ENCODE results near the gene YEATS2. TPM values are rescaled to one million over a fixed set of nuclear protein-coding genes. Genes with fewer than 3 reads are reported as not detected.

YEATS2 gene
- polyA plus RNA-seq, 1 donor (not counting 4 experiments of a cell fraction or from before 2014, with no cell fraction given), result 21.7 TPM

GRCh38 chr3:183779896-183780465 is 82.4 kb downstream of the YEATS2 start:
- Histone ChIP-seq H3K27ac (ENCODE audit: control insufficient read depth, insufficient read depth, low read length) (no peak overlapping the region), H3K9me1 (ENCODE audit: control insufficient read depth, extremely low read depth, insufficient read depth, low read length) (no peaks in the 10 kb centered on the region), H3K4me1 (ENCODE audit: control insufficient read depth, extremely low read depth, insufficient read depth, low read length) (no peaks in the 10 kb centered on the region), H3K27me3 (ENCODE audit: control insufficient read depth, extremely low read depth, insufficient read depth, low read length) (no peaks in the 10 kb centered on the region), H3K79me2 (ENCODE audit: control insufficient read depth, insufficient read depth, low read length) (no peaks in the 10 kb centered on the region), H3K9me3 (ENCODE audit: control insufficient read depth, low read depth, low read length) (no peaks in the 10 kb centered on the region), H3K4me3 (ENCODE audit: control insufficient read depth in 2 of 3, extremely low read depth in 1 of 3, insufficient read depth in 2 of 3, low read depth in 1 of 3, low read length in 3 of 3) (no peak overlapping the region), H3K36me3 (ENCODE audit: control insufficient read depth in 2 of 2, extremely low read depth in 1 of 2, insufficient read depth in 2 of 2, low read length in 2 of 2) (peaks cover 19 to 22% of the 10 kb centered on the region in 2 experiments), H3K9ac (ENCODE audit: control insufficient read depth, extremely low read depth, insufficient read depth, low read length) (no peak overlapping the region), H4K20me1 (ENCODE audit: control insufficient read depth, extremely low read depth, insufficient read depth, low read length) (no peaks in the 10 kb centered on the region), H2AFZ (ENCODE audit: control insufficient read depth, low read length) (no peak overlapping the region), H3K4me2 (ENCODE audit: control insufficient read depth, extremely low read depth, insufficient read depth, low read depth, low read length) (no peak overlapping the region)
- TF ChIP-seq EZH2 (IDR thresholded peaks at IDR 0.05; ENCODE audit: low read length), result no peak
- TF ChIP-seq CTCF (optimal IDR thresholded peaks at IDR 0.05 in 1 of 3, IDR thresholded peaks at IDR 0.05 in 1 of 3, conservative IDR thresholded peaks at IDR 0.05 in 1 of 3; ENCODE audit: extremely low read depth in 1 of 3, insufficient read depth in 2 of 3, low read length in 3 of 3), result no peak
- dilution Hi-C loops (cut with MboI; ENCODE audit: extremely low pct_ligation_motif_present, low sequenced_read_pairs), result no loop called here
- FAIRE-seq (no peak), DNase-seq (ENCODE audit: low read depth, low spot score) (no peak)

- Histone ChIP-seq H3K4me3 (ENCODE audit: control insufficient read depth in 2 of 3, extremely low read depth in 1 of 3, insufficient read depth in 2 of 3, low read depth in 1 of 3, low read length in 3 of 3) (no peak overlapping the region), H2AFZ (ENCODE audit: control insufficient read depth, low read length) (no peak overlapping the region), H3K27ac (ENCODE audit: control insufficient read depth, insufficient read depth, low read length) (no peak overlapping the region), H3K9me3 (ENCODE audit: control insufficient read depth, low read depth, low read length) (no peaks in the 10 kb centered on the region), H3K36me3 (ENCODE audit: control insufficient read depth in 2 of 2, extremely low read depth in 1 of 2, insufficient read depth in 2 of 2, low read length in 2 of 2) (peaks cover 20 to 26% of the 10 kb centered on the region in 2 experiments), H3K79me2 (ENCODE audit: control insufficient read depth, insufficient read depth, low read length) (no peaks in the 10 kb centered on the region), H3K27me3 (ENCODE audit: control insufficient read depth, extremely low read depth, insufficient read depth, low read length) (no peaks in the 10 kb centered on the region), H3K9ac (ENCODE audit: control insufficient read depth, extremely low read depth, insufficient read depth, low read length) (no peak overlapping the region), H3K4me2 (ENCODE audit: control insufficient read depth, extremely low read depth, insufficient read depth, low read depth, low read length) (no peak overlapping the region), H3K4me1 (ENCODE audit: control insufficient read depth, extremely low read depth, insufficient read depth, low read length) (no peaks in the 10 kb centered on the region), H3K9me1 (ENCODE audit: control insufficient read depth, extremely low read depth, insufficient read depth, low read length) (no peaks in the 10 kb centered on the region), H4K20me1 (ENCODE audit: control insufficient read depth, extremely low read depth, insufficient read depth, low read length) (no peaks in the 10 kb centered on the region)
- dilution Hi-C loops (cut with MboI; ENCODE audit: extremely low pct_ligation_motif_present, low sequenced_read_pairs), result no loop called here
- DNase-seq (ENCODE audit: low read depth, low spot score), result no peak
- no peak for FAIRE-seq
- TF ChIP-seq EZH2 (IDR thresholded peaks at IDR 0.05; ENCODE audit: low read length) (no peak), CTCF (optimal IDR thresholded peaks at IDR 0.05 in 1 of 3, IDR thresholded peaks at IDR 0.05 in 1 of 3, conservative IDR thresholded peaks at IDR 0.05 in 1 of 3; ENCODE audit: extremely low read depth in 1 of 3, insufficient read depth in 2 of 3, low read length in 3 of 3) (no peak)
Measured at GRCh38 chr3:183781246-183781645, 83.6 kb downstream of the YEATS2 start.
